NB4 (cell line): ENCODE measurements around the gene CBFA2T2.

Source experiments
- MYC ChIP-seq: IDR thresholded peaks from 2 replicates; pipeline ENCODE4 v1.6.1; 2011; ENCODE audit warnings: low read depth, low read length
- TF ChIP-seq, protein P1 (sequence below): IDR thresholded peaks from one replicate; pipeline ENCODE4 v1.5.1; 2012; ENCODE audit warnings: low read depth, low read length
- TF ChIP-seq, protein P2 (sequence below): IDR thresholded peaks from 2 replicates; pipeline ENCODE4 v1.6.1; 2011; ENCODE audit warnings: low read depth, low read length

DNA sequence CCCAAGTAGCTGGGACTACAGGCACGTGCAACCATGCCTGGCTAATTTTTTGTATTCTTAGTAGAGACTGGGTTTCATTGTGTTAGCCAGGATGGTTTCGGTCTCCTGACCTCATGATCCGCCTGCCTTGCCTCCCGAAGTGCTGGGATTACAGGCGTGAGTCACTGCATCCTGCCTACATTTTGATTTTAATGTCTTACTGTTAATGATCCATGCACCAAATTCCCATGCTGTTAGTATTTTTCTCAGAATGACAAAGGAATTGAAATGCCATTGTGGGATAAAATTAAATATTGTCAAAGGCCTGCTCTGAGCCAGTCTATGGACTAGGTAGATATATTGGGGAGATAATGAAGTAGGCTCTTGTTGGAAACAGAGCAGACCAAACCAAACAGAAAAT is 28.2 kb downstream of the CBFA2T2 start:
- TF ChIP-seq, protein P1, sequence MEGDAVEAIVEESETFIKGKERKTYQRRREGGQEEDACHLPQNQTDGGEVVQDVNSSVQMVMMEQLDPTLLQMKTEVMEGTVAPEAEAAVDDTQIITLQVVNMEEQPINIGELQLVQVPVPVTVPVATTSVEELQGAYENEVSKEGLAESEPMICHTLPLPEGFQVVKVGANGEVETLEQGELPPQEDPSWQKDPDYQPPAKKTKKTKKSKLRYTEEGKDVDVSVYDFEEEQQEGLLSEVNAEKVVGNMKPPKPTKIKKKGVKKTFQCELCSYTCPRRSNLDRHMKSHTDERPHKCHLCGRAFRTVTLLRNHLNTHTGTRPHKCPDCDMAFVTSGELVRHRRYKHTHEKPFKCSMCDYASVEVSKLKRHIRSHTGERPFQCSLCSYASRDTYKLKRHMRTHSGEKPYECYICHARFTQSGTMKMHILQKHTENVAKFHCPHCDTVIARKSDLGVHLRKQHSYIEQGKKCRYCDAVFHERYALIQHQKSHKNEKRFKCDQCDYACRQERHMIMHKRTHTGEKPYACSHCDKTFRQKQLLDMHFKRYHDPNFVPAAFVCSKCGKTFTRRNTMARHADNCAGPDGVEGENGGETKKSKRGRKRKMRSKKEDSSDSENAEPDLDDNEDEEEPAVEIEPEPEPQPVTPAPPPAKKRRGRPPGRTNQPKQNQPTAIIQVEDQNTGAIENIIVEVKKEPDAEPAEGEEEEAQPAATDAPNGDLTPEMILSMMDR, result no peak
- TF ChIP-seq, protein P2, sequence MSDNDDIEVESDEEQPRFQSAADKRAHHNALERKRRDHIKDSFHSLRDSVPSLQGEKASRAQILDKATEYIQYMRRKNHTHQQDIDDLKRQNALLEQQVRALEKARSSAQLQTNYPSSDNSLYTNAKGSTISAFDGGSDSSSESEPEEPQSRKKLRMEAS, result no peak
- TF ChIP-seq MYC, result no peak
